HG03039 (cell line): ENCODE measurements around the gene SAFB.
A peak's percentile ranks its signal among the peaks of the same experiment; 100 is the strongest.
"Not testable (repeated sequence)": the region's sequence is repeated elsewhere in the genome, so short reads cannot be mapped to it uniquely, and the experiment has no call there.

Source experiments
- ATAC-seq: cut with Tn5 transposase; IDR thresholded peaks from one replicate; pipeline ENCODE4 v1.9.1; 2021; ENCODE audit warnings: mild to moderate bottlenecking, moderate library complexity; ENCODE audit not compliant: unreplicated experiment

Gene SAFB

GRCh38 chr19:5682107-5682482 lies 59.2 kb downstream of the SAFB start:
- ATAC-seq, result no peak

- no peak for ATAC-seq
Observed at GRCh38 chr19:5683177-5683886, 60.4 kb downstream of the SAFB start.

DNA sequence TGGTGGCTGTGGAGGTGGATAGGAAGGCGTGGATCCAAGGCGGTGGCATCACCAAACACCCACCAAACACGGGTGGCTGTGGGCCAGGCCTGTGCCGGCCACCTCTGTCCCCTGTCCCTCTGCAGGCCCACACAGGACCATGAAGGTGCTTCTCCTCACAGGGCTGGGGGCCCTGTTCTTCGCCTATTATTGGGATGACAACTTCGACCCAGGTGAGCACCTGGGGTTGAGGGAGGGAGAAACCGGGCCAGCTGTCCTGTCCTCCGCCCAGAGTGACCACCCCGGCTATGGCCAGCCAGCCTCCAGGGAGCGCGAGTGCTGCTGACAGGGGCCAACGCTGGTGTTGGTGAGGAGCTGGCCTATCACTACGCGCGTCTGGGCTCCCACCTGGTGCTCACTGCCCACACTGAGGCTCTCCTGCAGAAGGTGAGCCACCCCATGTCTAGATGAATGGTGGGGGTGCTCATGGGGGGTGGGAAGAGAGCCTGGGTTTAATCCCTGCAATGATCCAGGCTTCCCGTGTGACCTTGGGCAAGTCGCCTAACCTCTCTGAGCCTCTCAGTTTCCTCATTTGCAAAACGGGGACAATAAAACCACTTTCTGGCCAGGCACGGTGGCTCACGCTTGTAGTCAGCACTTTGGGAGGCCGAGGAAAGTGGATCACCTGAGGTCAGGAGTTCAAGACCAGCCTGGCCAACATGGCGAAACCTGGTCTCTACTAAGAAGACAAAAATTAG lies 62.0 kb downstream of the SAFB start:
- no peak for ATAC-seq

GRCh38 chr19:5686326-5686646 lies 63.4 kb downstream of the SAFB start:
- no peak for ATAC-seq

DNA sequence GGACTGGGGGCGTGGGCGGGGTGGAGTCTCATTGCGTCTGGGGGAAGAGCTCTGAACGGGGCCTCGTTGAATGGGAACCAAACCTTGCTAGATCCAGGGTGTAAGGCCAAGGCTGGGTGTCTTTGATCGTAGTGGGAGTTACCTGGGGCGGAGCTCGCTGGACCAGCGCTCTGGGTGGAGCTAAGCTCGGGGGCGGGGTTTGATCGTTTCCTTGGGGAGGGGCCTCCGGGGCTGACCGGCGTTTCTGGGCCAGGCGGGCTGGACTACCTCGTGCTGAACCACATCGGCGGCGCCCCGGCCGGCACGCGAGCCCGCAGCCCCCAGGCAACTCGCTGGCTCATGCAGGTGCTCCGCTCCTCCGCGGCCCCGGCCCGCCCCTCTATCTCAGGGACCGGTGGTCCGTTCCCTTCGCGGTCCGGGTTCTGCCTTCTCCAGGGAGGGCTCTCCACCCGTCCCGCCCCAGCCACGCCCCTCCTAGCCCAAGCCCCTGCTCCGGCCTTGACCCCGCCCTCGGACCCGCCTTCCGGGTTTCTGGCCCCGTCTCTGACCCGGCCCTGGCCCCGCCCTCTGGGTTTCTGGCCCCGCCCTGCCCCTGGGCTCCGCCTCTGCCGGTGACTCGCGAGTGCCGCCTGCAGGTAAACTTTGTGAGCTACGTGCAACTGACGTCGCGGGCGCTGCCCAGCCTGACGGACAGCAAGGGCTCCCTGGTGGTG lies 63.9 kb downstream of the SAFB start:
- peak; percentile 35 for ATAC-seq

DNA sequence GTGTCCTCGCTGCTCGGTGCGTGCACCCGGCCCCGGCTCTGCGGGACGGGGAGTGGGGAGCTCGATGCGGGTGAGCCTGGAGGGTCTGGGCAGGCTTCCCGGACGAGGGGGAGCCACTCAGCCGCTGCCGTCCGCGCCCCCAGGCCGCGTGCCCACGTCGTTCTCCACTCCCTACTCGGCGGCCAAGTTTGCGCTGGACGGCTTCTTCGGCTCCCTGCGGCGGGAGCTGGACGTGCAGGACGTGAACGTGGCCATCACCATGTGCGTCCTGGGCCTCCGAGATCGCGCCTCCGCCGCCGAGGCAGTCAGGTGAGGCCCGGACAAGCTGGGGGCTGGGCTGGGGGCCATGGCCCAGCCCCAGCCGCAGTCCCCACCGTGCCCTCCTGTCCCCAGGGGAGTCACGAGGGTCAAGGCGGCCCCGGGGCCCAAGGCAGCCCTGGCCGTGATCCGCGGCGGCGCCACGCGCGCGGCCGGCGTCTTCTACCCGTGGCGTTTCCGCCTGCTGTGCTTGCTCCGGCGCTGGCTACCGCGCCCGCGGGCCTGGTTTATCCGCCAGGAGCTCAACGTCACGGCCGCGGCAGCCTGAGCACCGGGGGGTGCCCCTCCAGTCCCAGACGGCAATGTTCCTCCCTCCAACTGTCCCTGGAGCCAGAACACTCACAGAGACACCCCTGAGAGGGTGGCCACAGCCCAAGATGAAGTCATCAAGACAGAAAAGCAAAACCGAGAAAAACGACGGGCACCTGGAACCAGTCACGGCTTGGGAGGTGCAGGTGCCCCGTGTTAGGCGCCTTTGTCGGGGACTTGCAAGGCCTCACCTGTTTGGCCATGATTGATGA lies 64.7 kb downstream of the SAFB start:
- ATAC-seq, result no peak

DNA sequence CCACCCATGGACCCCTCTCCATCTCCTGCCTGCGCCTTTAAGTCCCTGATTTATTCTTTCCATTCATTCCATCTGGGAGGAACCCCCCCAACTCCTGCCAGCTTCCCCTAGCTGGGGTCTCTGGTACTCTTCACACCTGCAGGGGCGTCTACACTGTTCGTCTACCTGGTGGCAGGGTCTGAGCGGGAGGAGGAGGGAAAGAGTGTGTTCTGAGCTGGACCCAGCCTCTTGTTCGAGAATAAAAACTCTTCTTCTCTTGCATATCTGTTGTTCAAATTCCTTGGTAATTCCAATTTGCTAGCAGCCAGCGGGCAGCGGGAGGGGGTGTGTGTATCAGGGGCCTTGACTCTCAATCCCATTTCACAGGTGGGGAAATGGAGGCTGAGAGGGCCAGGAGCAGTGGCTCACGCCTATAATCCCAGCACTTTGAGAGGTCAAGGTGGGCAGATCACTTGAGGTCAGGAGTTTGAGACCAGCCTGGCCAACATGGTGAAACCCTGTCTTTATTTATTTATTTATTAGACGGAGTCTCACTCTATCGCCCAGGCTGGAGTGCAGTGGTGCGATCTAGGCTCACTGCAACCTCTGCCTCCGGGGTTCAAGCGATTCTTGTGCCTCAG lies 65.5 kb downstream of the SAFB start:
- not testable (repeated sequence) for ATAC-seq

DNA sequence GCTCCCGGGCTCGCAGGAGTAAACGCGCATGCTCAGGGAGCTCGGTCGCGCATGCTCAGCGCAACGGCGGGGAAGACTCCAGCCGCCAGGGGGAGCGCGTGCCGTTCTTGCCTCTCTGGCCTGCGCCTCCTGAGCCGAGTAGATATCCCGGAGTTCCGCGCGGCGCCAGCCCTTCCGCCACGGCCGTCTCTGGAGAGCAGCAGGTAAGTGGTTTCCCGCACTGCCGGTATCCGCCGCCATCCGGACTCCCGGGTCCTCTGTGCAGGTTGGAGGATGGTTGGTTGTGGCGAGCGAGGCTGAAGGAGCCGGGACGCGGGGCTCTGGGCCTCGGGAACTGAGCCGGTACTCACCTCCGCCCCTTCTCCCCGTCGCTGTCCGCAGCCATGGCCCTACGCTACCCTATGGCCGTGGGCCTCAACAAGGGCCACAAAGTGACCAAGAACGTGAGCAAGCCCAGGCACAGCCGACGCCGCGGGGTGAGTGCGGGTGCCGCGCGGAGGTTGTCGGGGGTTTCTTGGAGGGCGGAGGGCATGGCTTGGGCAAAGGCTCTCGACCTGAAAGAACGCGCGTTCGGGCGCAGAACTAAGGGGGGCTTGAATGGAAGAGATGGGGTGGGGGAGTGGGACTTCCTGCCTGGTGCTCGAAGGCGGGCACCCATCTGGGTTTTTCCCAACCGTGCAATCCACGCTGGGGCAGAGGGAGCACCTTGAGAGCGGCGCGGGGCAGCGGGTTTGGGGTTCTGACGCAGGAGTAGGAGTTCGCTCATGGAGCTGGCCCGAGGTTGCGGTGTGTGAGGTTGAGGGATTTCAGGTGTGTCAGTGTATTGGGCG lies 67.5 kb downstream of the SAFB start, which contains the start of gene RPL36:
Gene RPL36 (plus strand): TSS at position 171 of the 830 bp plus-strand sequence. CDS start 213 bp downstream, at position 384.
- ATAC-seq, result peak; percentile 43

DNA sequence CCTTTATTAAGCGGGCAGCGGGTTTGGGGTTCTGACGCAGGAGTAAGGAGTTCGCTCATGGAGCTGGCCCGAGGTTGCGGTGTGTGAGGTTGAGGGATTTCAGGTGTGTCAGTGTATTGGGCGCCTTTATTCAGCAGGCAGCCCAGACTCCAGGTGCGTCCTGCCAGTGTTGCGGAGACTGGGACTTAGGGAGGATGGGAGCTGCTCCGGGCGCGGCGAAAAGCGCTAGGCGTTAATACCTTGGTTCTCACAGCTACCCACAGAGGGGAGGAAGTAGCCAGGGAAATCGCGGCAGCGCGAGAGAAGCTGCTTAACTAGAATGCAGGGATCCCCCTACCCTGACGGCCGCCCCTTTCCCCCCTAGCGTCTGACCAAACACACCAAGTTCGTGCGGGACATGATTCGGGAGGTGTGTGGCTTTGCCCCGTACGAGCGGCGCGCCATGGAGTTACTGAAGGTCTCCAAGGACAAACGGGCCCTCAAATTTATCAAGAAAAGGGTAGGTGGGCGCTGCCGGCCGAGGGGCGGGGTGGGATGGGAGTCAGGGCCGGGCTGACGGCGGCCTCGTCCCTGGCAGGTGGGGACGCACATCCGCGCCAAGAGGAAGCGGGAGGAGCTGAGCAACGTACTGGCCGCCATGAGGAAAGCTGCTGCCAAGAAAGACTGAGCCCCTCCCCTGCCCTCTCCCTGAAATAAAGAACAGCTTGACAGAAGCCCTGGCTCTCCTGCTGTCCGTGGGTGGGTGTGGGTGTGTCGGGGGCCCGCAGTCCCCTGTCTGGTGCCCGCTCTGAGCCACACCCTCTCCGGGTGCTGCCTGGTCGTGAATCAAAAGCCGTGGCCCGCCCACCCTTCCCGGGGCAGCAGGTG lies 68.3 kb downstream of the SAFB start:
- no peak for ATAC-seq

DNA sequence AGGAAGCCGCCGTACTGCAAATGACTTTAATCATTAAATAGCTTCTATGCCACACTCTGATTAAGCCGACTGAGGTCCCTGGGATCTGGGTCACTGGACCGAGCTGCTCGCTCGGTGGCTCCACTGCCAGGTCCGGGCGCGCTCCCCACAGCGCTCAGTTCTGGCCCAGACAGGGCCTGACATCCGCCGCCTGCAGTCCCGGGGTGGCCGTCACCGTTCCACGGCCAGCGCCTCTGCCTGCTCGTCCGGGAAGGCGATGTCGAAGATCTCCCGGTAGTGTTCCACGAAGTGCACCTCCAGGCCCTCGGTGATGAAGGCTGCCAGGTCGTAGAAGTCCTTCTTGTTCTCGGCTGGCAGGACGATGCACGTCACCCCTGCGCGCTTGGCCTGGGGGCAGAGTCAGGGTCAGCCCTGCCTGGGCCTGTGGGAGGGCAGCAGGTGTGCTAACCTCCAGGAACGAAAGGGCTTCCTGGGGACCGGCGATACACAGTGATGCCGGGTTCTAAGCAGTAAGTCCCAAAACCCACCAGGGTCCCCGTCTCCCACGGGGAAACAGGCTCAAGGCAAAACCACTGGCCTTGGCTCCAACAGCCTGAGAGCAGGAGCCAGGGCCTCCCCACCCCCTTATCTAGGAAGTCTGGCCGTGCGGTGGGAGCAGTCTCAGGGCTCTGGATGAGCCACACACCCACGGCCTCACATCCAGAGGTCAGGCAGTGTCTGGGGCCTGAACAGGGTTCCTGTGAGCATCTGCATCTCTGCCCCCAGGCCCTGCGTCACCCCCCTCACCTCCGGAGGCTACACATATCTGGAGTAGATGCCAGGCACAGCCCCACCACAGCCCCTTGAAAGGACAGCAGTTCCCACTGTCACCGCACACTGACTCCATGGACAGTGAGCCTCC lies 69.2 kb downstream of the SAFB start:
- no peak for ATAC-seq

DNA sequence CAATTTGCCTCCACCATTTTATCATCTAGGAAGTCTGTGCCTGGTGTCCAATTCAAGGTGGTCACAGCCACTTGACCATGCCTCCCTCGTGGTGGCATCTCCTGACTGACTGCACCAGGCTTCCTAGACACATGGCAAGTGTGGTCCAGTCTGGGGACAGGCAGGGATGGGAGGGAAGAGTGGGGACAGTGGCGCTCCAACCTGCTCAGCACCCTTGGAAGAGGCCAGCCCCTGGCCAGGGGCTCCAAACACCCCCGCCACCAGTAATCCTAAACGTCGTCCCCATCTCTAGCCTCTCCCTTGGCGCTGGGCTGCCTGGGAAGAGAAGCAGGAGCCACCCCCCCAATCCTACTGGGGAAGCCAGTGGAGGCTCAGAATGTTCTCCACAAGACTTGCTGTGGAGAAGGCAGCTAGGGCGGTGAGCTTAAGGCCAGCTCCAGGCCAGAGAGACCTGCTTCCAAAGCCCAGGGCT lies 69.9 kb downstream of the SAFB start:
- no peak for ATAC-seq

- no peak for ATAC-seq
Observed at GRCh38 chr19:5693195-5694166, 70.6 kb downstream of the SAFB start.

DNA sequence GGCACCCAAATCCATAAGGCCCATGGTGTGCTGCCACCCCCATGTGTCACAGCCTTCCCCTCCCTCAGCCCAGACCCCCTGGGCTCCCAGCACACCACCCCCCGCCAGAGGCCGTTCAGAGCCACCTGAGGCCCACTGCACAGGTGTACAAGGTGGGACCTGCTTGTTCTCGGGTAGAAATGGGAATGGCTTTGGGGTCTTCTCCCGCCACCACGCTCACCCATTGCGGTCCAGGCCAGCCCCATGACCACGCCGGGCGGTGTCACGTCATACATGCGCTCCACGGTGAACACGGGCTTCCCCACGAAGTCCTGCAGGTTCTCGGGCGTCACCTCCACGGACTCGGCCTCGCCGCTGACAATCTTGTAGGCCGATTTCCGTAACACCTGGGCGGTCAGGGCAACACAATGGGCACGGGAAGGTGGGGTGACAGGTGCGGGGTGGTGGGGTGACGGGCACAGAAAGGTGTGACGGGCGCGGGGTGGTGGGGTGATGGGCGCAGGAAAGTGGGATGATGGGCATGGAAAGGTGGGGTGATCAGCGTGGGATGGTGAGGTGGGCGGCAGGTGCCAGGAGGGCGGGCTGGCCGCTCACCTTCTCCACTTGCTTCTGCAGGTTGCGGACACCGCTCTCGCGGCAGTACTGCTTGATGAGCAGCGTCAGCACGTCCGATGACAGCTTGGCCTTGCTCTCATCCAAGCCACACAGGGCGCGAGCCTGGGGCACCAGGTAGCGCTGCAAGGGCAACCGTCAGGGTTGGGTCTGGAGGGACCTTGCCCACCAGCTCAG lies 71.5 kb downstream of the SAFB start:
- ATAC-seq, result no peak

DNA sequence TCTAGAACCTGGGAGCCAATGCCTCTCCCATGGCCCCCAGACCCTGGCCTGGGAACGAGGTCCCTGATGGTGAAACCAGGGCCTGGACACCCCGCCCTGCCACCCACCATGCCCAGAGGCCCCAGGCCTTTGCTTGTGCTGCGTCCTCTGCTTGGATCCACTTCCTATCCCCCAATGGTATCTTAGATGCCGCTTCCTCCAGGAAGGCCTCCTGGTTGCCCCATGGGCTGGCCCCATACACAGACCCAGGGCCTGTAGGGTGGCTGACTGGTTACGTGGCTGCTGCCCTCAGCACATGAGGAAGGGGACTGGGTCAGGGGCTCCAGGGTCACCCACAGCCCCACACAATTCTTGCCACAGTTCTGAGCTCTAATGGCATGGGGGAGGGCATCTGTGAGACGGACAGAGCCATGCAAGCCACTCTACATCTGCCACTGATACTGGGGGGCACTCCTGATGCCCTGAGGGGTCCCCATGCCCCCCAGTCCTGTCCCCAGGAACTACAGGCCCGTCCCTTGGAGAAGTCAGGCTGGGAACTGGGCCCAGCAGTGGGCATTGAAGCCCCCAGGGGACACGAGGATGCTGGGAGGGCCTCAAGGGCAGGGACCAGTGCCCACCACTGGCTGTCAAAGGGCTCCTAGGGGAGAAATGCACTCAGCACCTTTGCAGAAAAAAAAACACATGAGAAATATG lies 72.2 kb downstream of the SAFB start:
- ATAC-seq, result no peak

DNA sequence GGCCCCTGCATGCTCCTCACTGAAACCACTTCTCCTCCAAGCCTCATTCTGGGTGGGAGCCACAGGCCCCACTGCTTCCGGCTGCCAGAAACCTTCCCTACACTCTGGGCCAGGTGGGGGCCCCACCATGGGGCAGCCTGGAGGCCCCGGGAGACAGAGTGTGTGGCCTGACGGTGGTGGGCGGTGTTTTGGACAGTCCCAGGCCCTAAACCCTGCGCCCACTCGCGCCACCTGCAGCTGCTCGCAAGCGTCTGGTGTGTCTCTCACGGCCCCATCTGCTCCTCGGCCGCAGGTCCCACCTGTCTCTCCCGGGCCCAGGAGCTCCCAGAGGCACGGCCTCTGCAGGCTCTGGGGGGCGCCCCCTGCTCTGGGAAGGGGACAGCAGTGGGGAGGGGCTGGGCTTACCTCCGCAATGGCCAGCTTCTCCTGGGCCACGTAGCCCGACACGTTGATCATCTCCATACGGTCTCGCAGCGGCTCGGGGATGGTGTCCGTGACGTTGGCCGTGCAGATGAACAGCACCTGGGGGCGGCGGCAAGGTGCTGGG lies 72.8 kb downstream of the SAFB start:
- ATAC-seq, result no peak
